Left lung (tissue), 10 donors: ENCODE results near the gene NCOA7. TPM values are rescaled to one million over a fixed set of nuclear protein-coding genes. Genes with fewer than 3 reads are reported as not detected.
A peak's percentile ranks its signal among the peaks of the same experiment; 100 is the strongest.

Experiments used
- ATAC-seq: fragments of 200-7000 bp; cut with Tn5 transposase; one replicate; pipeline ENCODE4 v1.9.1; 2020; ENCODE audit warnings: moderate library complexity
- DNase-seq, 4 donors: peaks; one replicate each; pipeline ENCODE4 v3.0.0-alpha.2; 2013 to 2020
- H3K27ac ChIP-seq, 2 donors: fragments of 200-600 bp; sonication (generic) in 1 of 2; one replicate each; pipeline versions ENCODE4 v1.5.0 to v1.8.0; 2020 to 2021
- H3K27me3 ChIP-seq, 2 donors: fragments of 200-600 bp; sonication (generic) in 1 of 2; one replicate each; pipeline versions ENCODE4 v1.5.0 to v1.8.0; 2020 to 2021
- H3K36me3 ChIP-seq, 2 donors: fragments of 200-600 bp; sonication (generic) in 1 of 2; one replicate each; pipeline versions ENCODE4 v1.5.0 to v1.8.0; 2020 to 2021
- H3K4me1 ChIP-seq, 2 donors: fragments of 200-600 bp; one replicate each; pipeline ENCODE4 v1.8.0; 2021
- H3K4me3 ChIP-seq, 2 donors: fragments of 200-600 bp; sonication (generic) in 1 of 2; one replicate each; pipeline versions ENCODE4 v1.5.0 to v1.8.0; 2020 to 2021; ENCODE audit warnings: mild to moderate bottlenecking in 1 of 2
- H3K9me3 ChIP-seq, 2 donors: fragments of 200-600 bp; sonication (generic) in 1 of 2; one replicate each; pipeline versions ENCODE4 v1.5.0 to v1.8.0; 2020 to 2021
- intact Hi-C, 2 donors: fragments of 100-400 bp; cut with DNase I; formaldehyde crosslinking; loops; one replicate each; pipeline versions ENCODE4 v1.11.2 to v1.14.2; 2022
- polyA plus RNA-seq, 6 donors: library from polyadenylated mRNA; unstranded; fragments of 120-200 nt; gene quantifications; one replicate each; pipeline ENCODE4 v1.2.1, GENCODE V29; 2013; ENCODE audit not compliant: insufficient read length in 6 of 6
- total RNA-seq, 2 donors: library from RNA; stranded (reverse); fragmentation: NEBNext Ultra II Directional; extraction: Animal tissue kit (Norgen Biotek cat#: 25700); gene quantifications; one replicate each; pipeline ENCODE4 v1.2.1, GENCODE V29; 2021
- TF ChIP-seq, protein P1 (sequence below), 2 donors: fragments of 200-600 bp; sonication (generic) in 1 of 2; IDR thresholded peaks; one replicate each; pipeline versions ENCODE4 v1.5.0 to v1.8.0; 2021; ENCODE audit warnings: antibody characterized with exemption in 2 of 2
- donor health status: DM: no; HTN: yes; CAD: no.
- donor health status: DM: no; HTN: no; CAD: no.

The NCOA7 gene
- total and polyA plus RNA-seq, 8 donors: 16.1 to 94.3 (median 18.3) TPM

DNA sequence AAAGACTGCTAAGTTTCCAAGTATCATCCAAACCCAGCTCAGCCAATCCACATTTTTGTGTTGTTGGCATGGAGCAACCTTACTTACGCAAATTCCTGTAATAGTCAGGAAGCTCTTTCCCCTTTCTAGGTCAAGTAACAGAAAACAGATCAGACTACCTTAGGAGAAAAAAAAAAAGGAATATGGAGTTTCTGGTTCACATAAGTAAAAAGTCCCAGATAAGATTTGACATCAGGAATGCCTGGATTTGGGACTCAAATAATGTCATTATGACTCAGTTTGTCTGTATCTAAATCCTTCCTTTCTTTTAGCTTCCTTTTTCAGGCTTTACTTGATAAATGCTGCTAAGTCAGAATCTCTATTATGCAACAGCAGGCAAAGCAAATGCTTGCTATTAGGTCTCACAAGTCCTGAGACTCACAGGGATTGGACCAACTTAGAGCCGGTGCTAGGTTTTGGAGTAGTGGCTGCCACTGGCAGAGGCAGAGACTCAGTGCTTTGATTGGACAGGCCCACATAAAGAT is 44.5 kb downstream of the NCOA7 start:
- no peak for DNase-seq
- intact Hi-C loops: no loop called here
- peak overlapping the region; percentile 69 to 72 for H3K27ac ChIP-seq
- peak; percentile 84 for ATAC-seq
- H3K4me3 ChIP-seq: no peak overlapping the region
- peaks cover 18 to 62% of the 10 kb centered on the region in 2 donors for H3K4me1 ChIP-seq
- H3K27me3 ChIP-seq: no peaks in the 10 kb centered on the region
- TF ChIP-seq, protein P1, sequence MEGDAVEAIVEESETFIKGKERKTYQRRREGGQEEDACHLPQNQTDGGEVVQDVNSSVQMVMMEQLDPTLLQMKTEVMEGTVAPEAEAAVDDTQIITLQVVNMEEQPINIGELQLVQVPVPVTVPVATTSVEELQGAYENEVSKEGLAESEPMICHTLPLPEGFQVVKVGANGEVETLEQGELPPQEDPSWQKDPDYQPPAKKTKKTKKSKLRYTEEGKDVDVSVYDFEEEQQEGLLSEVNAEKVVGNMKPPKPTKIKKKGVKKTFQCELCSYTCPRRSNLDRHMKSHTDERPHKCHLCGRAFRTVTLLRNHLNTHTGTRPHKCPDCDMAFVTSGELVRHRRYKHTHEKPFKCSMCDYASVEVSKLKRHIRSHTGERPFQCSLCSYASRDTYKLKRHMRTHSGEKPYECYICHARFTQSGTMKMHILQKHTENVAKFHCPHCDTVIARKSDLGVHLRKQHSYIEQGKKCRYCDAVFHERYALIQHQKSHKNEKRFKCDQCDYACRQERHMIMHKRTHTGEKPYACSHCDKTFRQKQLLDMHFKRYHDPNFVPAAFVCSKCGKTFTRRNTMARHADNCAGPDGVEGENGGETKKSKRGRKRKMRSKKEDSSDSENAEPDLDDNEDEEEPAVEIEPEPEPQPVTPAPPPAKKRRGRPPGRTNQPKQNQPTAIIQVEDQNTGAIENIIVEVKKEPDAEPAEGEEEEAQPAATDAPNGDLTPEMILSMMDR (IDR thresholded peaks at IDR 0.05): no peak
- H3K36me3 ChIP-seq: no peaks in the 10 kb centered on the region
- no peaks in the 10 kb centered on the region for H3K9me3 ChIP-seq

DNA sequence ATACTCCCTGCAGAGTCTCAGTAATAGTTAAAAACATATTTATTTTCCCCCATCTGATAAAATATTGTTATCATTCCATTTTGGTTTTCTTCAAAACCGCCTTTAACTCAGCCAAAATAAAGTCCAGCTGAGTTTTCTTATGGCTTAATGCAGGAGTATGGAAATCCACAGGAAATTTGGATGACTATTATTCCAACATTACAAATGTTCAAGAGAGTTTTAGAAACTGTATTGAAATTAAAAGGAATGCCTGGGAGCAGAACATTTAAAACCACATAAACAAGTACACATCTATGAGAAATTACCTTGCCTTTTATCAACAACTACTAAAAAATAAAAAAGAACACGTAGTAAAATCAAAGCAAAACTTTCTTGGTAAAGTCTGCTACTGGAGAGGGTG is 45.7 kb downstream of the NCOA7 start:
- peaks cover 18 to 55% of the 10 kb centered on the region in 2 donors for H3K4me1 ChIP-seq

DNA sequence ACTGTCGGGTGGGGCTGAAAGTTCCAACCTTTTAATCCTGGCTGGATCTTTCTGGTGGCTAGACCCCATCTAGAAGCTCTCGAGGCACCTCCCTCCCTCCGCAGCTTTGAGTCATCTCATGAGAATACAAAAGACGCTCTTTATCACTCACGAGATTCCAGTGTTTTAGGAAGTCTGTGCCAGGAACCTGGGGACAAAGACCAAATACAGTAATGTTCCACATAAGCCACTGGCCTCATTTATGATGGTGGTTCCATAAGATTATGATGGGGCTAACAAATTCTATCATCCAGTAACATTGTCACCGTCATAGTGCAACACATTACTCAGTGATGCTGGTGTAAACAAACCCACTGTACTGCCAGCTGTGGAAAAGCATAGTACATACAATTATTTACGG is 48.7 kb downstream of the NCOA7 start:
- Histone ChIP-seq H3K4me3 (no peak overlapping the region), H3K27ac (no peak overlapping the region), H3K4me1 (peaks cover 12 to 37% of the 10 kb centered on the region in 2 donors), H3K9me3 (no peaks in the 10 kb centered on the region), H3K27me3 (no peaks in the 10 kb centered on the region), H3K36me3 (no peaks in the 10 kb centered on the region)
- intact Hi-C loops: no loop called here
- no peak for ATAC-seq
- DNase-seq: no peak
- TF ChIP-seq, protein P1 (IDR thresholded peaks at IDR 0.05): no peak

More for the DNA sequence above, 45.7 kb downstream of the NCOA7 start:
- Histone ChIP-seq H3K4me3 (no peak overlapping the region), H3K27me3 (no peaks in the 10 kb centered on the region), H3K36me3 (no peaks in the 10 kb centered on the region), H3K9me3 (no peaks in the 10 kb centered on the region), H3K27ac (peak overlapping the region in 1 of 2 donors; percentile 72)
- TF ChIP-seq, protein P1 (IDR thresholded peaks at IDR 0.05): no peak
- DNase-seq: no peak
- intact Hi-C loops: no loop called here
- ATAC-seq: no peak

DNA sequence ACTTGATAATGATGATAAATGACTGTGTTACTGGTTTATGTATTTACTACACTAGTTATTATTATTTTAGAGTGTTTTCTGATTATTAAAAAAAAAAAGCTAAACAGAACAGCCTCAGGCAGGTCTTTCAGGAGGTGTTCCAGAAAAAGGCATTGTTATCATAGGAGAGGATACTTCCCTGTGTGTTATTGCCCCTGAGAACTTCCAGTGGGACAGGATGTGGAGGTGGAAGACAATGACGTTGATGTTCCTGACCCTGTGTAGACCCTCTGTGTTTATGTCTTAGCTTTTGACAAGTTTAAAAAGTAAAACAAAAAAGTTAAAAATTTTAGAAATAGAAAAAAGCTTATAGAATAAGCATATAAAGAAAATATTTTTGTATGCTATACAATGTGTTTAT is 49.1 kb downstream of the NCOA7 start:
- H3K4me3 ChIP-seq: no peak overlapping the region
- no peak for DNase-seq
- H3K27me3 ChIP-seq: no peaks in the 10 kb centered on the region
- no peak for ATAC-seq
- H3K36me3 ChIP-seq: no peaks in the 10 kb centered on the region
- TF ChIP-seq, protein P1 (IDR thresholded peaks at IDR 0.05): no peak
- intact Hi-C loops: no loop called here
- H3K9me3 ChIP-seq: no peaks in the 10 kb centered on the region
- H3K27ac ChIP-seq: no peak overlapping the region
- peaks cover 8 to 33% of the 10 kb centered on the region in 2 donors for H3K4me1 ChIP-seq

DNA sequence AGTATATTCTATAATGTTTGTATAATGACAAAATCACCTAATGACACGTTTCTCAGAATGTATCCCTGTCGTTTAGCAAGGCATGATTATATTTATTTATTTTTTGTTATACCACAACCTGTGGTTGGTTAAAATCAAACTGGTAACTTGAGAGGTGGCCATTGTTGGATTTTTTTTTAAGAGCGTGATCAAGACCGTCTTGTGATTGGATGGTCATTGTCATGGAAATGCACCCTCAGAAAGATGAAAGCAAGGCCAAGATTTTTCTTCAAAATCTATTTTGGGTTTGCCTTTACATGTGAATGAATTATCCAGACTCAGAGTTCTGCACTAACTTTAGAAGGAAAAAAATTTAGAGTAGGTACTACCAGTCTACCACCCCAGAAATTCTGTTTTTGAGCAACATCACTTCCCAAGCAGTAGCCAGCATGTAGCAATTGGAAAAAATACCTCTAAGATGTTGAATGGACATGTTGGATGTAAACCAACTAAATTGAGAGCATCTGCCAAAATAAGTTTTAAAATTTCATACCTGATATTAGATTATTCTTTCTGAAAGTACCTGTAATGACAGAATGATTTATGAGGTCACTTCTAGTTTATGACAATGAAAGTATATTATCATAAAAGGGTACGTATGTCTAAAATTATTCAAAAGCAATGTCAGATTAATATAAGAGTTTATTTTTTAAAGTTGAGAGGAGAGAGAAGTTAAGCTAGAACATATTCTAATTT is 50.8 kb downstream of the NCOA7 start:
- H3K4me3 ChIP-seq: no peak overlapping the region
- ATAC-seq: no peak
- no peak overlapping the region for H3K27ac ChIP-seq
- intact Hi-C loops: no loop called here
- TF ChIP-seq, protein P1 (IDR thresholded peaks at IDR 0.05): no peak
- no peaks in the 10 kb centered on the region for H3K36me3 ChIP-seq
- no peak for DNase-seq
- H3K9me3 ChIP-seq: no peaks in the 10 kb centered on the region
- H3K4me1 ChIP-seq: peaks cover 0 to 19% of the 10 kb centered on the region in 2 donors
- H3K27me3 ChIP-seq: no peaks in the 10 kb centered on the region
